ENCODE results near the gene MAG. TPM values are rescaled to one million over a fixed set of nuclear protein-coding genes. Genes with fewer than 3 reads are reported as not detected.

Gene MAG
- total RNA-seq, 4 donors from 2014 or later = not detected

GRCh38 chr19:35320065-35320713 lies 28.2 kb downstream of the MAG start:
- H3K27me3 ChIP-seq = no peaks in the 10 kb centered on the region
- no peaks in the 10 kb centered on the region for H3K4me1 ChIP-seq
- no peak overlapping the region for H3K27ac ChIP-seq
- intact Hi-C loops (cut with DNase I; ENCODE audit: low total_unique reads) (no loop called here), in situ Hi-C loops (cut with MboI; ENCODE audit: low pct_ligation_motif_present in 1 of 4, low pct_unique_long_range_greater_than_20kb in 1 of 4, low sequenced_read_pairs in 3 of 4) (no loop called here)
- WGBS, 2 donors (ENCODE audit: low coverage in 1 of 2) = 66 to 70% methylated on average over 5 to 12 of the region's 12 CpGs
- no peak overlapping the region for H3K4me3 ChIP-seq
- H3K9me3 ChIP-seq = peaks cover 0 to 3% of the 10 kb centered on the region in 2 donors
- DNase-seq = no peak
- no peaks in the 10 kb centered on the region for H3K36me3 ChIP-seq
- TF ChIP-seq POLR2A (IDR thresholded peaks at IDR 0.05) (no peak), POLR2AphosphoS5 (IDR thresholded peaks at IDR 0.05) (no peak)

- H3K27ac ChIP-seq = no peak overlapping the region
- H3K36me3 ChIP-seq = no peaks in the 10 kb centered on the region
- no peaks in the 10 kb centered on the region for H3K4me1 ChIP-seq
- H3K9me3 ChIP-seq = peaks cover 0 to 3% of the 10 kb centered on the region in 2 donors
- 84 to 93% methylated on average over 2 of the region's 2 CpGs for WGBS, 2 donors (ENCODE audit: low coverage in 1 of 2)
- TF ChIP-seq POLR2AphosphoS5 (IDR thresholded peaks at IDR 0.05) (no peak), EP300 (IDR thresholded peaks at IDR 0.05; ENCODE audit: low read depth) (no peak), CTCF (IDR thresholded peaks at IDR 0.05) (no peak), POLR2A (IDR thresholded peaks at IDR 0.05) (no peak)
- in situ Hi-C loops (cut with MboI; ENCODE audit: low pct_ligation_motif_present in 1 of 4, low pct_unique_long_range_greater_than_20kb in 1 of 4, low sequenced_read_pairs in 3 of 4) = no loop called here
- no peaks in the 10 kb centered on the region for H3K27me3 ChIP-seq
- no peak for DNase-seq
- intact Hi-C loops (cut with DNase I; ENCODE audit: low total_unique reads) = no loop called here
- H3K4me3 ChIP-seq = no peak overlapping the region
Observed at GRCh38 chr19:35321291-35321690, 29.3 kb downstream of the MAG start.

- WGBS, 2 donors (ENCODE audit: low coverage in 1 of 2) = 91 to 93% methylated on average over 8 to 9 of the region's 9 CpGs
- in situ Hi-C loops (cut with MboI; ENCODE audit: low pct_ligation_motif_present in 1 of 4, low pct_unique_long_range_greater_than_20kb in 1 of 4, low sequenced_read_pairs in 3 of 4) = no loop called here
- H3K27ac ChIP-seq = no peak overlapping the region
- no peaks in the 10 kb centered on the region for H3K4me1 ChIP-seq
- no peak for DNase-seq
- H3K4me3 ChIP-seq = no peak overlapping the region
- no peaks in the 10 kb centered on the region for H3K27me3 ChIP-seq
- TF ChIP-seq POLR2AphosphoS5 (IDR thresholded peaks at IDR 0.05) (no peak), EP300 (IDR thresholded peaks at IDR 0.05; ENCODE audit: low read depth) (no peak), POLR2A (IDR thresholded peaks at IDR 0.05) (no peak), CTCF (IDR thresholded peaks at IDR 0.05) (no peak)
- H3K9me3 ChIP-seq = peaks cover 0 to 3% of the 10 kb centered on the region in 2 donors
- no peaks in the 10 kb centered on the region for H3K36me3 ChIP-seq
- intact Hi-C loops (cut with DNase I; ENCODE audit: low total_unique reads) = no loop called here
Observed at GRCh38 chr19:35322014-35322413, 30.1 kb downstream of the MAG start.

GRCh38 chr19:35327642-35328041 lies 35.7 kb downstream of the MAG start:
- intact Hi-C loops (cut with DNase I; ENCODE audit: low total_unique reads) (no loop called here), in situ Hi-C loops (cut with MboI; ENCODE audit: low pct_ligation_motif_present in 1 of 4, low pct_unique_long_range_greater_than_20kb in 1 of 4, low sequenced_read_pairs in 3 of 4) (no loop called here)

More at GRCh38 chr19:35327642-35328041, 35.7 kb downstream of the MAG start:
- H3K9me3 ChIP-seq = no peaks in the 10 kb centered on the region
- peaks cover 22% of the 10 kb centered on the region for H3K27me3 ChIP-seq
- H3K4me3 ChIP-seq = no peak overlapping the region
- no peak for DNase-seq
- 43 to 74% methylated on average over 4 of the region's 4 CpGs for WGBS, 2 donors (ENCODE audit: low coverage in 1 of 2)
- no peaks in the 10 kb centered on the region for H3K4me1 ChIP-seq
- TF ChIP-seq POLR2AphosphoS5 (IDR thresholded peaks at IDR 0.05) = no peak
- TF ChIP-seq EP300 (IDR thresholded peaks at IDR 0.05; ENCODE audit: low read depth) = no peak
- TF ChIP-seq CTCF (IDR thresholded peaks at IDR 0.05) = no peak
- TF ChIP-seq POLR2A (IDR thresholded peaks at IDR 0.05) = no peak
- H3K36me3 ChIP-seq = no peaks in the 10 kb centered on the region
- no peak overlapping the region for H3K27ac ChIP-seq

Measured in transverse colon (tissue), 4 donors.